Measurements from ENCODE around the gene FUOM. TPM values are rescaled to one million over a fixed set of nuclear protein-coding genes. Genes with fewer than 3 reads are reported as not detected.
"Not testable (repeated sequence)": the region's sequence is repeated elsewhere in the genome, so short reads cannot be mapped to it uniquely, and the experiment has no call there.

FUOM gene
- total RNA-seq, 3 donors from 2014 or later: 40.7 to 47.4 (median 46.6) TPM

DNA sequence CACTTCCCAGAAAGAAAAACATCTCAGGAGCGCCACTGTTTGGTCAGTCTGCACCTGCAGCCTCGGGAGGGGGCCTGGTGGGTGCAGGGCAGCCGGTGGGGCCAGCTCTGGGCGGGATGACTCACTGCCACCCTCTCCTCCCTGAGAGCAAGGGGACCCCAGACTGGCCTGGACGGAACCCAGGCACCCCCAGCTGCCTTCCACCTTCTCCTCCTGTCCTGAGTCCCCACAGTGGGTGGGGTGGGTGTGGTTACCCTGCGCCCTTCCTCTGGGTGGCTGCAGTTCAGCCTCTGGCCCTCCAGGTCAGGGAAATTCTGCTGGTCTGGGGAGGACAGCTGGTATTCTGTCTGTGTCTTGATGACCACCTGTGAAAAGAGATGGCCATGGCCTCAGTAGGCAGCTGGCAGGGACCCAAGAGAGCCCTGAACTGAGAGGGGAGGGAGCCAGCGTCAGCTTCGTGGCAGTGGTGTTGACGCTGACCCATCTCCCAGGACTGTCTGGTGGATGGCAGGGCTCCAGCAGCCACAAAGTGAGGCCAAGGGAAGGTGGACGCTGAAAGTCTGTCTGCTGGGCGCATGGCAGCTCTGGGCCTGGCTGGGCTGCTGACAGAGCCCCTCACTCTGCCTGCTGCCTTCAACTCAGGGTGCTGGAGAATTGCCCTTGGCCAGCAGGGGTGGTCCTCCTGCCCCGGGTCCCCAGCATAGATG lies 30.0 kb downstream of the FUOM start:
- peaks cover 40% of the 10 kb centered on the region for H3K27me3 Mint-ChIP-seq (ENCODE audit: low read depth)

DNA sequence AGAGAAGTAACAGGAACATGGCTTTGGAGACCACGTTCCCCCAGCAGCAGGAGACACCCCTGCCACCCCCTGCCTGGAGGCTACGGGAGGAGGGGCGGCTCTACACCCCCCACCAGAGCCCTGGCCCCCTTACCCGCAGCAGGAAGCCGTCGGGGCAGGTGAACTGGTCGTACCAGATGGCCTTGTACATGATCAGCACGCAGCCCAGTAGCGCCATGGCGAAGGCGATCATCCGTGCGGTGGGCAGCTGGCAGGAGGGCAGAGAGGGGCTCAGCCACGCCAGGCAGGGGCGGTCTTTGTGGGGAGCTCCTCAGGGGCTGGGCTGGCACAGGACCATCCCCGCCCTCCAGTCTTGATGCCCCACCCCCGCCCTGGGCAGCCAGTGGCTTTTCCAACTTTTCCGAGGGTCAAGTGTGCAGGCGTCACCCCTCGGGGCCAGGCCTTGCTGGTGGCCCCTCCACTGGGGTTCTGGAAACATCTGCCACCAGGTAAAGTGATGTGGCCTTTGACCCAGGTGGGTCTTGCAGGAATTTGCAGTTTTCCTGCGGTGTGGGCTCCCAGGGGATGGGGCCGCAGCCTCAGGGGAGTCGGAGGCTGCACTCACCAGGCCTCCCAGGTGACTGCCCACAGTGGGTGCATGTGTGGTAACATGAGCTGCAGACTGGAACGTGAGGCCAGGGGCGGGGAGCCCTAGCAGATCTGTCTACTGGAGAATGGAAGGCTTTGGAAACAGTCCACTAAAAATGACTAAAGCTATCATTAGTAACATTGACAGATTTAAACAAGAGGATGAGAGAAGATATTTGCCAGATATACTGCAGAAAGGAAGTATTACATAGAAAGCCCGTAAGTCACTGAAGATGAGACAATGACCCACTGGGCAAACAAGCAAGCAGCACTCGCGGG lies 30.8 kb downstream of the FUOM start:
- peaks cover 8% of the 10 kb centered on the region for H3K4me1 Mint-ChIP-seq (ENCODE audit: low read depth)
- H3K9me3 Mint-ChIP-seq: no peaks in the 10 kb centered on the region
- H3K27me3 Mint-ChIP-seq (ENCODE audit: low read depth): peaks cover 37% of the 10 kb centered on the region
- H3K36me3 Mint-ChIP-seq (ENCODE audit: insufficient read depth): no peaks in the 10 kb centered on the region
- no peak overlapping the region for H3K4me3 Mint-ChIP-seq
- ATAC-seq (no peak), DNase-seq (no peak)

More for the DNA sequence above, 30.0 kb downstream of the FUOM start:
- Mint-ChIP-seq H3K9me3 (no peaks in the 10 kb centered on the region), H3K4me1 (ENCODE audit: low read depth) (peaks cover 8% of the 10 kb centered on the region), H3K4me3 (no peak overlapping the region), H3K36me3 (ENCODE audit: insufficient read depth) (no peaks in the 10 kb centered on the region)
- ATAC-seq (no peak), DNase-seq (no peak)

DNA sequence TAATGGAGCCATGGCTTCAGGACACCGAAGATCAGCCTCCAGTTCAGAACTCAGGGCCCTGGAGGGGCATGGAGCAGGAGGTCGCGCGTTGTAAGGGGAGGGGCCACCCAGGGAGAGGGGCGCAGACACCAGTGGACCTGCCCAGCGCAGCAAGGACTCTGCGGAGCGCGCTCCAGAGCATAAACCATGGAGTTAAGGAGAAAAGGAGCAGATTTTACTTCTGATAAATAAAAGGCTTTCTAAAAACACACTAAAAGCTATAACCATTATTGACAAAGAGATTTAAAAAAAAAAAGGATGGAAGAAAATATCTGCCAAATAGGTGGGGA lies 31.6 kb downstream of the FUOM start:
- H3K36me3 Mint-ChIP-seq (ENCODE audit: insufficient read depth): no peaks in the 10 kb centered on the region
- no peaks in the 10 kb centered on the region for H3K9me3 Mint-ChIP-seq
- H3K27me3 Mint-ChIP-seq (ENCODE audit: low read depth): peaks cover 37% of the 10 kb centered on the region
- ATAC-seq: no peak
- DNase-seq: no peak
- H3K4me1 Mint-ChIP-seq (ENCODE audit: low read depth): peaks cover 8% of the 10 kb centered on the region
- peak overlapping the region; percentile 35 for H3K4me3 Mint-ChIP-seq

GRCh38 chr10:133325440-133326222 lies 32.2 kb downstream of the FUOM start:
- H3K9me3 Mint-ChIP-seq: no peaks in the 10 kb centered on the region
- H3K27me3 Mint-ChIP-seq (ENCODE audit: low read depth): peaks cover 37% of the 10 kb centered on the region
- peaks cover 8% of the 10 kb centered on the region for H3K4me1 Mint-ChIP-seq (ENCODE audit: low read depth)
- peak overlapping the region; percentile 75 for H3K4me3 Mint-ChIP-seq
- ATAC-seq (peak in 1 of 2 donors; percentile 40), DNase-seq (no peak)
- H3K36me3 Mint-ChIP-seq (ENCODE audit: insufficient read depth): no peaks in the 10 kb centered on the region

DNA sequence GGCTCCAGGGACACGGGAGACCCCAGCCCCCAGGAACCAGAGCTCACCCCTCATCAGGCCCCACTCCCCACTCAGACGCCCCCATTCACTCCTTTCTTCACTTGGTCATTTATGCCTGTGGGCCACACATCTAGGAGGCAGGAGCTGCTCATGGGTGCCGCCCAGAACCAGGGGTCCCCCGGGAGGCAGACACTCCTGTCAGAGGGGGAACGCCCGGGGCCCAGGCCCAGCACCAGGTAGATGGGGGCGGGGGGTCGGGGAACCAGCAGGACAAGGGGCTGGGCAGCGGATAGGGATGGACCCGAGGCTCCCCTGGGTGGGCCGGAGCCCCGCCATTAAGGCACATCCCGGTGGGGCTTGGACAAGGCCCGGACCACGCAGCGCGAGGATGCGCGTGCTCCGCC lies 33.0 kb downstream of the FUOM start:
- Mint-ChIP-seq H3K27me3 (ENCODE audit: low read depth) (peaks cover 39% of the 10 kb centered on the region), H3K4me1 (ENCODE audit: low read depth) (peaks cover 8% of the 10 kb centered on the region), H3K4me3 (no peak overlapping the region), H3K36me3 (ENCODE audit: insufficient read depth) (no peaks in the 10 kb centered on the region), H3K9me3 (no peaks in the 10 kb centered on the region)
- ATAC-seq (no peak), DNase-seq (no peak)

GRCh38 chr10:133324198-133324792 lies 33.5 kb downstream of the FUOM start:
- peak; percentile 51 for DNase-seq
- H3K9me3 Mint-ChIP-seq: no peaks in the 10 kb centered on the region
- no peak overlapping the region for H3K4me3 Mint-ChIP-seq
- ATAC-seq: peak; percentile 62 to 70
- peaks cover 7% of the 10 kb centered on the region for H3K4me1 Mint-ChIP-seq (ENCODE audit: low read depth)
- no peaks in the 10 kb centered on the region for H3K36me3 Mint-ChIP-seq (ENCODE audit: insufficient read depth)
- H3K27me3 Mint-ChIP-seq (ENCODE audit: low read depth): peaks cover 39% of the 10 kb centered on the region

- DNase-seq; ATAC-seq; H3K4me1 Mint-ChIP-seq (ENCODE audit: low read depth); H3K4me3 Mint-ChIP-seq; H3K9me3 Mint-ChIP-seq; H3K36me3 Mint-ChIP-seq (ENCODE audit: insufficient read depth): not testable (repeated sequence)
- H3K27me3 Mint-ChIP-seq (ENCODE audit: low read depth): peaks cover 26% of the 10 kb centered on the region
These were observed 35.6 kb downstream of the FUOM start for GRCh38 chr10:133322064-133322709.

DNA sequence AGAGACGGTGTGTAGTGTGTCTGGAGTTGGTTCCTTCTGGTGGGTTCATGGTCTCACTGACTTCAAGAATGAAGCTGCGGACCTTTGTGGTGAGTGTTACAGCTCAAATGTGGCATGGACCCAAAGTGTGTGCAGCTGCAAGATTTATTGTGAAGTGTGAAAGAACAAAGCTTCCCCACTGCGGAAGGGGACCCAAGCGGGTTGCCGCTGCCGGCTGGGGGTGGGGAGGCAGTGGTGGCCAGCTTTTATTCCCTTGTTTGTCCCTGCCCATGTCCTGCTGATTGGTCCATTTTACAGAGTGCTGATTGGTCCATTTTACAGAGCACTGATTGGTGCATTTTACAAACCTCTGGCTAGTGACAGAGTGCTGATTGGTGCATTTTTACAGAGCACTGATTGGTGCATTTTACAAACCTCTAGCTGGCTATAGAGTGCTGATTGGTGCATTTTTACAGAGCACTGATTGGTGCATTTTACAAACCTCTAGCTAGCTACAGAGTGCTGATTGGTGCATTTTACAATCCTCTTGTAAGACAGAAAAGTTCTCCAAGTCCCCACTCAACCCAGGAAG lies 36.9 kb downstream of the FUOM start:
- H3K4me3 Mint-ChIP-seq; DNase-seq; H3K36me3 Mint-ChIP-seq (ENCODE audit: insufficient read depth); H3K9me3 Mint-ChIP-seq; H3K4me1 Mint-ChIP-seq (ENCODE audit: low read depth); ATAC-seq: not testable (repeated sequence)
- peaks cover 16% of the 10 kb centered on the region for H3K27me3 Mint-ChIP-seq (ENCODE audit: low read depth)

DNA sequence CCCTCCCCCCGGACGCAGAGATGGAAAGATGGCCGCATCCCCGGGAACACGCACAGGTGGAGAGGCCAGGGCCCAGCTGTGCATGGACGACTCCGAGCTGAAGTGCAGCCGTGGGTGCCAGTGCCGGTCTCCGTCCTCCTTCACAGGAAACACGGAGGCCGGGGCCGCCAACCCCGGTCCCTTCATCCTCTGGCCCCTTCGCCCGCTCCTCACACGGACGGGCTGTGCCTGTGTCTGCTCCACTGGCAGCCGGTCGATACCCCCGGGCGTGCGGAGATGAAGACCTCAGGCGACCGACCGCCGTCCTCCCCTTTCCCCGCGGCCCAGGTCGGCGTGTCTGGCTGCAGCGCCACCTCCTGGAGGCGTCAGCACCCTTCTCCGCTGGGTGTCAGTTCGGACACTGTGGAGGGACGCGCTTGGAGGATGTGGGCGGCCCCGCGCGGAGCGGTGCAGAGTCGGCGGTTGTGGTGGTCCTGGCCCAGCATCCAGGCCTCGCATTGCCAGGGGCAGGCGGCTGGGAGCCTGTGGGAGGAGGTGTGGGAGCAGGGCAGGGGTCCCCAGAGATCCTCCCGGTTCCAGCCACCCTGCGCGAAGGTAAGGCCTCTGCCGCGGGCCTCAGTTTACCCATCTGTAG lies 39.2 kb downstream of the FUOM start:
- peaks cover 6% of the 10 kb centered on the region for H3K4me1 Mint-ChIP-seq (ENCODE audit: low read depth)
- peak overlapping the region; percentile 64 for H3K4me3 Mint-ChIP-seq
- H3K9me3 Mint-ChIP-seq: no peaks in the 10 kb centered on the region
- ATAC-seq: peak; percentile 86 to 88
- DNase-seq: peak; percentile 58
- H3K36me3 Mint-ChIP-seq (ENCODE audit: insufficient read depth): no peaks in the 10 kb centered on the region
- H3K27me3 Mint-ChIP-seq (ENCODE audit: low read depth): peaks cover 14% of the 10 kb centered on the region

DNA sequence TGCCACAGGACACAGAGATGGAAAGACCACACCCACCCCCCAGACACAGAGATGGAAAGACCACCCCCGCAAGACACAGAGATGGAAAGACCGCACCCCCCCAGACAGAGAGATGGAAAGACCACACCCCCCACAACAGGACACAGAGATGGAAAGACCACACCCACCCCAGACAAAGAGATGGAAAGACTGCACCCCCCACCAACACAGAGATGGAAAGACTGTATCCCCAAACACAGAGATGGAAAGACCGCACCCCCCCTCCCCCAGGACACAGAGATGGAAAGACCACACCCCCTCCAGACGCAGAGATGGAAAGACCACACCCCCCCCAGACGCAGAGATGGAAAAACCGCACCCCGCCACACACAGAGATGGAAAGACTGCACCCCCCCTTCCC lies 41.1 kb downstream of the FUOM start:
- Mint-ChIP-seq H3K4me1 (ENCODE audit: low read depth) (peaks cover 6% of the 10 kb centered on the region), H3K9me3 (no peaks in the 10 kb centered on the region)

GRCh38 chr10:133316266-133316665 lies 41.6 kb downstream of the FUOM start:
- ATAC-seq (no peak), DNase-seq (no peak)
- peaks cover 4% of the 10 kb centered on the region for H3K36me3 Mint-ChIP-seq (ENCODE audit: insufficient read depth)
- H3K27me3 Mint-ChIP-seq (ENCODE audit: low read depth): peaks cover 12% of the 10 kb centered on the region
- H3K4me1 Mint-ChIP-seq (ENCODE audit: low read depth): peaks cover 6% of the 10 kb centered on the region
- no peak overlapping the region for H3K4me3 Mint-ChIP-seq
- H3K9me3 Mint-ChIP-seq: no peaks in the 10 kb centered on the region

More for the DNA sequence above, 41.1 kb downstream of the FUOM start:
- DNase-seq (no peak), ATAC-seq (no peak)
- Mint-ChIP-seq H3K27me3 (ENCODE audit: low read depth) (peaks cover 12% of the 10 kb centered on the region), H3K36me3 (ENCODE audit: insufficient read depth) (peaks cover 4% of the 10 kb centered on the region), H3K4me3 (no peak overlapping the region)

GRCh38 chr10:133315847-133316246 lies 42.0 kb downstream of the FUOM start:
- Mint-ChIP-seq H3K36me3 (ENCODE audit: insufficient read depth) (peaks cover 4% of the 10 kb centered on the region), H3K9me3 (no peaks in the 10 kb centered on the region)
- ATAC-seq: no peak

DNA sequence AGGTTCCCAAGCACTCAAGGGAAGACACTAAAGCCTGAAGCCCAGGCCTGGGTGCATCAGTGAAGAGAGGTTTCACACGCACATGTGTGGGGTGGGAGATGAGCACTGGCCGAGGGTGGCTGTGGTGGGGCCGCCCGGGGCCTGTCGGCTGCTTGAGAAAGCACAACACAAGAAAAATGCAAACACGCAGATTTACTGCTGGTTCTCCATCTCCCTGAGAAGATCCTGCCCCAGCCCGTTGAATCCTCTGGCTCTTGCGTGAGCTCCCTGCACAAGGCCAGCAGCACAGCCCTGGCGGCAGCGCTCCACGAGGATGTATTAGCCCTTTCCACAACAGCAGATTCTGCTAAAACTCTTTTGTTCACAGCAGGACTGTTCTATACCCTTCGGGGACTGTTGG lies 42.9 kb downstream of the FUOM start:
- peaks cover 6% of the 10 kb centered on the region for H3K4me1 Mint-ChIP-seq (ENCODE audit: low read depth)
- peaks cover 7% of the 10 kb centered on the region for H3K27me3 Mint-ChIP-seq (ENCODE audit: low read depth)
- H3K36me3 Mint-ChIP-seq (ENCODE audit: insufficient read depth): peaks cover 8% of the 10 kb centered on the region
- H3K9me3 Mint-ChIP-seq: no peaks in the 10 kb centered on the region
- H3K4me3 Mint-ChIP-seq: no peak overlapping the region
- no peak for DNase-seq
- ATAC-seq: no peak

More at GRCh38 chr10:133315847-133316246, 42.0 kb downstream of the FUOM start:
- DNase-seq: no peak
- H3K4me1 Mint-ChIP-seq (ENCODE audit: low read depth): peaks cover 6% of the 10 kb centered on the region
- H3K4me3 Mint-ChIP-seq: no peak overlapping the region
- peaks cover 12% of the 10 kb centered on the region for H3K27me3 Mint-ChIP-seq (ENCODE audit: low read depth)
